ENCODE results near the gene CSNK1E. TPM values are rescaled to one million over a fixed set of nuclear protein-coding genes. Genes with fewer than 3 reads are reported as not detected.

Gene CSNK1E
- total and polyA plus RNA-seq, 10 of the 15 experiments (the other 5 are each of a cell fraction or from before 2014, with no cell fraction given): 5.9 to 107 (median 64.9) TPM

DNA sequence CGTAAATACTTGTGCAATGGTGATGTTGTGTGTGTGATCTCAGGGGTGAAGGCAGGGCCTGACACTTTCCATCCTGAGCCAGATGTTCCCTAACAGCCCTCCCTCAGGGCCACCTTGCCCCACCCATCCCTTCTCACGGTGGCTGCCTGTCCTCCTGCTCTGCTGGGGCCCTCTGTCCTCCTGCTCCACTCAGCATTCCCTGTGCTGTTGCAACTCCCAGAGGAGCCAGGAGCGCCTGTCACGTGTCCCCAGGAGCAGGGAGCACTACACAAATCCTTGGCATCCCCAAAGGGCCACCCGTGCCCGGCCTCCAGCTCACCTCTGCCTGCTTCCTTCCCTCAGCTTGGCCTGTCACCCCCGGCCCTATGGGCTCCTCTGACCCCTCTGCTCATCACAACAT is 10.2 kb upstream of the CSNK1E start (continued):
- no peak for TF ChIP-seq CBX5 (IDR thresholded peaks at IDR 0.05; ENCODE audit: low read depth)

DNA sequence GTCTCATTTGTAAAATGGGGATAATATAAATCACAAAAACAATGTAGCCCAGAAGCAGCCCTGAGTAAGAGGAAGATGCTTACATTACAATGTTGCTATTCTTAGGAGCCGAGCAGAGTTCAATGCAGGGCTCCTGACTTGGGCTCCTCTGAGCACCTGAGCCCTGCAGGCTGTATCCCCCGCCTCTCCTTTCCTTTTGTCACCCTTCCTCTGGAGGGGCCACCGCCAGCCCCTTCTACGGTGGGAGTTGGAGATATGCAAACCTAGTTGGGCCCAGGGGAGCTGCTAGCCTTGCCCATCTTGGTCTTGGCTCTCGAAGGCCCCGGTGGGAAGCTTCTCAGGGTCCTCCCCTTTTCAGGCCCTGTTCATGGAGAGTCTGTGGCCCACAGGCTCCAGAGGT is 8.4 kb upstream of the CSNK1E start:
- Histone ChIP-seq H3K9me3 (replicated peaks; ENCODE audit: control insufficient read depth, insufficient read depth, low read length) (no peaks in the 10 kb centered on the region), H3K4me1 (ENCODE audit: control insufficient read depth, insufficient read depth, low read length) (no peaks in the 10 kb centered on the region), H3K9ac (ENCODE audit: control insufficient read depth, insufficient read depth, low read length) (no peak overlapping the region), H3K36me3 (ENCODE audit: control insufficient read depth in 2 of 2, insufficient read depth in 2 of 2, low read length in 1 of 2) (no peaks in the 10 kb centered on the region), H3K4me2 (ENCODE audit: control insufficient read depth, insufficient read depth) (no peak overlapping the region), H3K27me3 (replicated peaks in 1 of 2; ENCODE audit: control insufficient read depth in 2 of 2, insufficient read depth in 2 of 2, low read length in 1 of 2) (no peaks in the 10 kb centered on the region; a peak in 1 of 4 replicates), H4K20me1 (ENCODE audit: control insufficient read depth, insufficient read depth) (no peaks in the 10 kb centered on the region), H3K4me3 (no peak overlapping the region), H3K27ac (ENCODE audit: control insufficient read depth, insufficient read depth) (no peak overlapping the region), H2AFZ (ENCODE audit: control insufficient read depth, low read depth, low read length) (no peak overlapping the region), H3K79me2 (ENCODE audit: control insufficient read depth, insufficient read depth, low read length) (no peaks in the 10 kb centered on the region)
- intact Hi-C loops (cut with micrococcal nuclease; ENCODE audit: unreplicated experiment) (no loop called here), in situ Hi-C loops (cut with MboI) (no loop called here)
- 32% methylated on average over 6 of the region's 6 CpGs for WGBS (ENCODE audit: insufficient coverage, insufficient replicate concordance, low lambda C conversion rate, missing lambda C conversion rate)
- TF ChIP-seq YY1 (IDR thresholded peaks at IDR 0.05; ENCODE audit: low read depth, low read length): no peak
- TF ChIP-seq KDM1A (IDR thresholded peaks at IDR 0.05; ENCODE audit: borderline replicate concordance): no peak
- TF ChIP-seq NR2C2 (IDR thresholded peaks at IDR 0.05; ENCODE audit: borderline replicate concordance, control insufficient read depth, insufficient read length, low read depth): no peak
- no peak for TF ChIP-seq MYC (IDR thresholded peaks at IDR 0.05; ENCODE audit: insufficient read depth, insufficient read length, insufficient replicate concordance, low read length, severe bottlenecking)
- no peak for TF ChIP-seq EGR1 (IDR thresholded peaks at IDR 0.05; ENCODE audit: borderline replicate concordance in 1 of 2, low read depth in 2 of 2, low read length in 2 of 2)
- TF ChIP-seq SMAD5 (IDR thresholded peaks at IDR 0.05; ENCODE audit: low read depth): no peak
- no peak for TF ChIP-seq PAX5 (IDR thresholded peaks at IDR 0.05; ENCODE audit: borderline replicate concordance, low read depth, low read length)
- TF ChIP-seq ETV6 (conservative IDR thresholded peaks at IDR 0.05 in 1 of 2, IDR thresholded peaks at IDR 0.05 in 1 of 2; ENCODE audit: borderline replicate concordance in 1 of 2, low read depth in 1 of 2): no peak
- no peak for TF ChIP-seq SP1 (IDR thresholded peaks at IDR 0.05; ENCODE audit: low read depth, low read length)
- TF ChIP-seq, protein P1, sequence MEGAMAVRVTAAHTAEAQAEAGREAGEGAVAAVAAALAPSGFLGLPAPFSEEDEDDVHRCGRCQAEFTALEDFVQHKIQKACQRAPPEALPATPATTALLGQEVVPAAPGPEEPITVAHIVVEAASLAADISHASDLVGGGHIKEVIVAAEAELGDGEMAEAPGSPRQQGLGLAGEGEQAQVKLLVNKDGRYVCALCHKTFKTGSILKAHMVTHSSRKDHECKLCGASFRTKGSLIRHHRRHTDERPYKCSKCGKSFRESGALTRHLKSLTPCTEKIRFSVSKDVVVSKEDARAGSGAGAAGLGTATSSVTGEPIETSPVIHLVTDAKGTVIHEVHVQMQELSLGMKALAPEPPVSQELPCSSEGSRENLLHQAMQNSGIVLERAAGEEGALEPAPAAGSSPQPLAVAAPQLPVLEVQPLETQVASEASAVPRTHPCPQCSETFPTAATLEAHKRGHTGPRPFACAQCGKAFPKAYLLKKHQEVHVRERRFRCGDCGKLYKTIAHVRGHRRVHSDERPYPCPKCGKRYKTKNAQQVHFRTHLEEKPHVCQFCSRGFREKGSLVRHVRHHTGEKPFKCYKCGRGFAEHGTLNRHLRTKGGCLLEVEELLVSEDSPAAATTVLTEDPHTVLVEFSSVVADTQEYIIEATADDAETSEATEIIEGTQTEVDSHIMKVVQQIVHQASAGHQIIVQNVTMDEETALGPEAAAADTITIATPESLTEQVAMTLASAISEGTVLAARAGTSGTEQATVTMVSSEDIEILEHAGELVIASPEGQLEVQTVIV (IDR thresholded peaks at IDR 0.05; ENCODE audit: borderline replicate concordance, partially characterized antibody): no peak
- no peak for TF ChIP-seq STAT3 (IDR thresholded peaks at IDR 0.05; ENCODE audit: low read depth, low read length)
- no peak for TF ChIP-seq FOXK2 (IDR thresholded peaks at IDR 0.05)
- no peak for TF ChIP-seq RBBP5 (conservative IDR thresholded peaks at IDR 0.05)
- no peak for TF ChIP-seq BMI1 (IDR thresholded peaks at IDR 0.05; ENCODE audit: borderline replicate concordance)
- ATAC-seq (no peak), FAIRE-seq (no peak), DNase-seq (ENCODE audit: low read depth, low spot score) (no peak)
- POLR2A ChIA-PET: no interaction called here
- RAD21 ChIA-PET (ENCODE audit: unreplicated experiment): no interaction called here
- CTCF ChIA-PET: interaction anchor here (0.7 kb wide), 1 partner anchor 274 kb away, joined by 3 read pairs; no protein-coding TSS in a partner anchor
- SMC1A ChIA-PET (ENCODE audit: uncharacterized antibody, unreplicated experiment): no interaction called here
- BruUV-seq (replicated peaks): no TSS peak
